H9 (cell line): ENCODE data around the gene CAPG. TPM values are rescaled to one million over a fixed set of nuclear protein-coding genes. Genes with fewer than 3 reads are reported as not detected.

Source experiments
- DNase-seq: peaks from one replicate; pipeline ENCODE4 v3.0.0-alpha.2; 2017
- H2AFZ ChIP-seq: one replicate; pipeline ENCODE4 v1.6.1; 2013; ENCODE audit warnings: mild to moderate bottlenecking, low read length, control low read depth, moderate library complexity
- H2AK5ac ChIP-seq: 2 replicates; pipeline ENCODE4 v1.6.1; 2013; ENCODE audit warnings: low read length, control low read depth, mixed read lengths; ENCODE audit not compliant: insufficient read length
- H2BK120ac ChIP-seq: one replicate; pipeline ENCODE4 v1.6.1; 2013; ENCODE audit warnings: low read depth, mild to moderate bottlenecking, low read length, control low read depth, inconsistent platforms; ENCODE audit not compliant: poor library complexity, severe bottlenecking
- H2BK12ac ChIP-seq: 2 replicates; pipeline ENCODE4 v1.6.1; 2013; ENCODE audit warnings: low read length, control low read depth, mixed read lengths, low read depth; ENCODE audit not compliant: insufficient read length
- H2BK15ac ChIP-seq: 2 replicates; pipeline ENCODE4 v1.6.1; 2013; ENCODE audit warnings: low read depth, low read length, control low read depth
- H2BK20ac ChIP-seq: one replicate; pipeline ENCODE4 v1.6.1; 2013; ENCODE audit warnings: low read depth, mild to moderate bottlenecking, low read length, control low read depth, inconsistent platforms; ENCODE audit not compliant: poor library complexity, severe bottlenecking
- H2BK5ac ChIP-seq: 2 replicates; pipeline ENCODE4 v1.6.1; 2013; ENCODE audit warnings: low read length, control low read depth, mixed read lengths; ENCODE audit not compliant: insufficient read length
- H3K14ac ChIP-seq: 2 replicates; pipeline ENCODE4 v1.6.1; 2013; ENCODE audit warnings: low read length, control low read depth; ENCODE audit not compliant: insufficient read depth
- H3K18ac ChIP-seq: 2 replicates; pipeline ENCODE4 v1.6.1; 2013; ENCODE audit warnings: low read depth, mild to moderate bottlenecking, mixed read lengths, low read length, control low read depth; ENCODE audit not compliant: insufficient read length
- H3K23ac ChIP-seq: 2 replicates; pipeline ENCODE4 v1.6.1; 2013; ENCODE audit warnings: low read length, control low read depth, mixed read lengths, low read depth; ENCODE audit not compliant: insufficient read length
- H3K23me2 ChIP-seq: 2 replicates; pipeline ENCODE4 v1.6.1; 2013; ENCODE audit warnings: low read depth, mild to moderate bottlenecking, mixed read lengths, low read length, control low read depth; ENCODE audit not compliant: insufficient read length, poor library complexity, severe bottlenecking
- H3K27ac ChIP-seq: 2 replicates; pipeline ENCODE4 v1.5.1; 2013; ENCODE audit warnings: low read length, control low read depth, mixed read lengths, low read depth; ENCODE audit not compliant: insufficient read length
- H3K27me3 ChIP-seq: 2 replicates; pipeline ENCODE4 v1.6.1; 2013; ENCODE audit warnings: low read length, control low read depth, inconsistent platforms; ENCODE audit not compliant: insufficient read depth
- H3K4ac ChIP-seq: 2 replicates; pipeline ENCODE4 v1.6.1; 2013; ENCODE audit warnings: low read depth, mild to moderate bottlenecking, control low read depth, inconsistent platforms, low read length, moderate library complexity
- H3K4me1 ChIP-seq: 2 replicates; pipeline ENCODE4 v1.6.1; 2013; ENCODE audit warnings: low read length, control low read depth, inconsistent platforms; ENCODE audit not compliant: insufficient read depth
- H3K4me2 ChIP-seq: 2 replicates; pipeline ENCODE4 v1.6.1; 2013; ENCODE audit warnings: low read length, control low read depth, mixed read lengths; ENCODE audit not compliant: insufficient read length, insufficient read depth
- H3K56ac ChIP-seq: 2 replicates; pipeline ENCODE4 v1.6.1; 2013; ENCODE audit warnings: low read depth, mild to moderate bottlenecking, mixed read lengths, low read length, control low read depth; ENCODE audit not compliant: insufficient read length
- H3K79me1 ChIP-seq: 2 replicates; pipeline ENCODE4 v1.6.1; 2013; ENCODE audit warnings: low read depth, mild to moderate bottlenecking, moderate library complexity, low read length, control low read depth, inconsistent platforms; ENCODE audit not compliant: insufficient read depth, poor library complexity, severe bottlenecking
- H3K79me2 ChIP-seq: 2 replicates; pipeline ENCODE4 v1.6.1; 2013; ENCODE audit warnings: low read length, control low read depth, inconsistent platforms; ENCODE audit not compliant: insufficient read depth
- H3K9ac ChIP-seq: 2 replicates; pipeline ENCODE4 v1.6.1; 2013; ENCODE audit warnings: low read length, control low read depth, mixed read lengths; ENCODE audit not compliant: insufficient read length; ENCODE audit errors: extremely low read depth
- H3K9me3 ChIP-seq: one replicate; pipeline ENCODE4 v1.6.1; 2013; ENCODE audit warnings: low read depth, low read length, inconsistent platforms; ENCODE audit not compliant: control insufficient read depth
- H3T11ph ChIP-seq: one replicate; pipeline ENCODE4 v1.6.1; 2013; ENCODE audit warnings: mild to moderate bottlenecking, low read length, control low read depth, inconsistent platforms
- H4K20me1 ChIP-seq: one replicate; pipeline ENCODE4 v1.6.1; 2013; ENCODE audit not compliant: control insufficient read depth, insufficient read length, insufficient read depth
- H4K5ac ChIP-seq: 2 replicates; pipeline ENCODE4 v1.6.1; 2013; ENCODE audit warnings: low read depth, mild to moderate bottlenecking, mixed read lengths, low read length, control low read depth; ENCODE audit not compliant: insufficient read length
- H4K8ac ChIP-seq: replicated peaks from 2 replicates; pipeline ENCODE4 v1.6.1; 2013; ENCODE audit warnings: low read length, control low read depth, mixed read lengths, low read depth; ENCODE audit not compliant: insufficient read length
- H4K91ac ChIP-seq: 2 replicates; pipeline ENCODE4 v1.6.1; 2013; ENCODE audit warnings: low read depth, mild to moderate bottlenecking, moderate library complexity, mixed read lengths, low read length, control low read depth; ENCODE audit not compliant: insufficient read length
- H3K27ac Mint-ChIP-seq, 3 experiments: 2 replicates in 2 of 3; 3 replicates in 1 of 3; pipeline ENCODE4 v1.8.0; 2020 to 2021; ENCODE audit warnings: mixed read lengths in 3 of 3, mild to moderate bottlenecking in 1 of 3, moderate library complexity in 1 of 3
- H3K27me3 Mint-ChIP-seq: 2 replicates; pipeline ENCODE4 v1.8.0; 2021; ENCODE audit warnings: low read depth, mild to moderate bottlenecking, moderate library complexity, mixed read lengths
- H3K36me3 Mint-ChIP-seq, 3 experiments: 2 replicates in 2 of 3; 3 replicates in 1 of 3; pipeline ENCODE4 v1.8.0; 2020 to 2021; ENCODE audit warnings: low read depth in 3 of 3, mixed read lengths in 3 of 3; ENCODE audit not compliant: insufficient read depth in 1 of 3
- H3K4me1 Mint-ChIP-seq, 2 experiments: 2 replicates each; pipeline ENCODE4 v1.8.0; 2020; ENCODE audit warnings: mixed read lengths in 2 of 2
- H3K4me3 Mint-ChIP-seq, 2 experiments: 2 replicates in 1 of 2; 3 replicates in 1 of 2; pipeline ENCODE4 v1.8.0; 2020 to 2021; ENCODE audit warnings: mild to moderate bottlenecking in 2 of 2, mixed read lengths in 2 of 2, moderate library complexity in 1 of 2
- H3K9me3 Mint-ChIP-seq, 2 experiments: 2 replicates in 1 of 2; 3 replicates in 1 of 2; pipeline ENCODE4 v1.8.0; 2020; ENCODE audit warnings: mild to moderate bottlenecking in 2 of 2, mixed read lengths in 2 of 2, moderate library complexity in 1 of 2
- CTCF ChIP-seq: fragments of 200-600 bp; sonication (generic); conservative IDR thresholded peaks from 3 replicates; pipeline ENCODE4 v1.8.0; 2021; ENCODE audit warnings: antibody characterized with exemption, mild to moderate bottlenecking
- WGBS: extraction: QIAGEN DNeasy Blood & Tissue Kit; methylation state at CpG from one replicate; pipeline ENCODE4 v1.1.7; 2013; ENCODE audit warnings: missing lambda C conversion rate, low lambda C conversion rate, mixed read lengths; ENCODE audit not compliant: insufficient read length; ENCODE audit errors: extremely low coverage; 5-methylcytosine and 5-hydroxymethylcytosine counted together
- total RNA-seq: library from RNA; stranded (reverse); gene quantifications from 2 replicates; pipeline ENCODE4 v1.2.1, GENCODE V29; 2021

The CAPG gene
- total RNA-seq, 1 experiment from 2014 or later, result 72.8 TPM

- no peak overlapping the region for H3K56ac ChIP-seq
- no peak overlapping the region for H3K4me2 ChIP-seq
- peaks cover 3% of the 10 kb centered on the region; the same call in 1 of the 2 replicates for H3K4me1 ChIP-seq
- no peak overlapping the region for H3K18ac ChIP-seq
- H3T11ph ChIP-seq, result no peak overlapping the region
- no peak overlapping the region for H2AK5ac ChIP-seq
- Mint-ChIP-seq H3K4me1 (peaks cover 21 to 32% of the 10 kb centered on the region in 2 experiments), H3K27me3 (peaks cover 20% of the 10 kb centered on the region), H3K27ac (no peak overlapping the region), H3K4me3 (no peak overlapping the region), H3K36me3 (no peaks in the 10 kb centered on the region), H3K9me3 (no peaks in the 10 kb centered on the region; a peak in 2 of 5 replicates)
- no peak overlapping the region for H3K14ac ChIP-seq
- H2BK15ac ChIP-seq, result no peak overlapping the region
- WGBS, result no CpG with 5 or more reads among the region's 5 CpGs
- no peak overlapping the region for H2BK20ac ChIP-seq
- H3K27me3 ChIP-seq, result no peaks in the 10 kb centered on the region
- no peaks in the 10 kb centered on the region for H3K79me2 ChIP-seq
- H2AFZ ChIP-seq, result no peak overlapping the region
- no peak overlapping the region for H4K91ac ChIP-seq
- TF ChIP-seq CTCF, result no peak
- H3K9ac ChIP-seq, result no peak overlapping the region
- H4K5ac ChIP-seq, result no peak overlapping the region
- H4K8ac ChIP-seq, result no peak overlapping the region
- no peak for DNase-seq
- no peak overlapping the region for H2BK12ac ChIP-seq
- H3K9me3 ChIP-seq, result no peaks in the 10 kb centered on the region
- no peaks in the 10 kb centered on the region for H3K79me1 ChIP-seq
- H3K23ac ChIP-seq, result no peak overlapping the region
- no peaks in the 10 kb centered on the region for H4K20me1 ChIP-seq
- H2BK120ac ChIP-seq, result no peak overlapping the region
- H3K27ac ChIP-seq, result no peak overlapping the region
- no peak overlapping the region for H2BK5ac ChIP-seq
- H3K23me2 ChIP-seq, result peaks cover 3% of the 10 kb centered on the region
- no peak overlapping the region for H3K4ac ChIP-seq
Measured at GRCh38 chr2:85440729-85441128, 30.6 kb upstream of the CAPG start.
